ENCODE measurements around the gene SPECC1L.
"Not testable (repeated sequence)": the region's sequence is repeated elsewhere in the genome, so short reads cannot be mapped to it uniquely, and the experiment has no call there.

SPECC1L gene

DNA sequence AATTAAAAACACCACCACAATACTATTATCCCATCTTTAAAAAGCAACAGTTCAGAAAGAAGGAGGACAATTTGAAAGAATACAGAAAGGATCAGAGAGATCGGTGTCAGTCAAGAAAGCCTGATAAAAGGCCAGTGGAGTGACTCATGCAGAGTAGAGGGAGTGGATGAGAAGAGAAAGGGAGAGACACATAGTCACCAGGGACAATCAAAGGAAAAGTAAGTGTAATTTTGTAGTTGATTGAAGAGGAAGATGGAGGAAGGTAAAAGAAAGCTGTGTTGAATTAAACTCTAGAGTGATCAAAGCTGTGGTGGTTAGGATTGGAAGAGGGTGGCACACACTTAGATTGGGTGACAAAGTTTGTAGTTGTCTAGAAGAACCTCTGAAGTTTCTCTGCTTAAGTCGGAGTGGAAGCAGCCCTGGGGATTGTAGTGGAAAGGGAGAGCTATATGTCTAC lies 14.1 kb downstream of the SPECC1L start:
- TF ChIP-seq, protein P1, sequence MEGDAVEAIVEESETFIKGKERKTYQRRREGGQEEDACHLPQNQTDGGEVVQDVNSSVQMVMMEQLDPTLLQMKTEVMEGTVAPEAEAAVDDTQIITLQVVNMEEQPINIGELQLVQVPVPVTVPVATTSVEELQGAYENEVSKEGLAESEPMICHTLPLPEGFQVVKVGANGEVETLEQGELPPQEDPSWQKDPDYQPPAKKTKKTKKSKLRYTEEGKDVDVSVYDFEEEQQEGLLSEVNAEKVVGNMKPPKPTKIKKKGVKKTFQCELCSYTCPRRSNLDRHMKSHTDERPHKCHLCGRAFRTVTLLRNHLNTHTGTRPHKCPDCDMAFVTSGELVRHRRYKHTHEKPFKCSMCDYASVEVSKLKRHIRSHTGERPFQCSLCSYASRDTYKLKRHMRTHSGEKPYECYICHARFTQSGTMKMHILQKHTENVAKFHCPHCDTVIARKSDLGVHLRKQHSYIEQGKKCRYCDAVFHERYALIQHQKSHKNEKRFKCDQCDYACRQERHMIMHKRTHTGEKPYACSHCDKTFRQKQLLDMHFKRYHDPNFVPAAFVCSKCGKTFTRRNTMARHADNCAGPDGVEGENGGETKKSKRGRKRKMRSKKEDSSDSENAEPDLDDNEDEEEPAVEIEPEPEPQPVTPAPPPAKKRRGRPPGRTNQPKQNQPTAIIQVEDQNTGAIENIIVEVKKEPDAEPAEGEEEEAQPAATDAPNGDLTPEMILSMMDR (IDR thresholded peaks at IDR 0.05; ENCODE audit: low read depth, low read length): no peak
- DNase-seq (ENCODE audit: extremely low read depth, low read depth): no peak

DNA sequence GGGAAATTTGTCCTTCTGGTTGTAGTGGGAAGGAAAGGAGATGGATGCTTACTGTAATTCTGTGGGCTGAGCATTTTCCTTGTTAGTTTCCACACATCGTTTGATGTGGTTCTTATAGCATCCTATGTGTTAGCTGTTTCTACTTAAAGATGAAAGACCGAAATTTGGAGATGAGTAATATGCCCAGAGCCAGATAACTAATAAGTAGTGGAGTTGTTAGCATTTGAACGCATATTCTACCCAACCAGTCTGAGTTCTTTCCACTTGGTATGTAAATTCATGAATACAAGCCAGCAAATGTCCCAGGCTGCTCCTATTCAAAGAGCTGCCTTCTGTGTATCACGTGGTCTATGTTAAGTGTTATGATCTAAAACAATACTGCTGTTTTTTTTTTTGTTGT lies 14.6 kb downstream of the SPECC1L start:
- TF ChIP-seq, protein P1 (IDR thresholded peaks at IDR 0.05; ENCODE audit: low read depth, low read length): no peak
- no peak for DNase-seq (ENCODE audit: extremely low read depth, low read depth)

DNA sequence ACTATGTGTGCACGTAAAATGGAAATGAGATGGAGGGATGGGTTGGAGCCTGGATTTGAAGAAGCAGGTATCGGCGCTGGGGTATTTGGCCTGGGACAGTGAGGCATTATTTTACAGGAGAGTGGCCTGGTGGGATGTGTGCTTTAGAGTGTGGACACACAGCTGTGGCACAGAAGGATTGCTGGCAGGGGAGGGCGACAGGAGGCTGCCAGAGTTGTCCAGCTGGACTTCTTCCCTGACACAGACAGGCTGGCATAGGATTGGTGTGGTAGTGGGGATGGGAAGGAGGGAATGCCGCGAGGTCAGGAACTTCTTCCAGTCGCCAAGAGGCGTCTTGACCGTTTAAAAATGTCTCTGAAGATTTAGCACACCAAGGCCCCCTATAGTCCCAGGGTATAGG lies 16.6 kb downstream of the SPECC1L start:
- DNase-seq (ENCODE audit: extremely low read depth, low read depth): not testable (repeated sequence)

DNA sequence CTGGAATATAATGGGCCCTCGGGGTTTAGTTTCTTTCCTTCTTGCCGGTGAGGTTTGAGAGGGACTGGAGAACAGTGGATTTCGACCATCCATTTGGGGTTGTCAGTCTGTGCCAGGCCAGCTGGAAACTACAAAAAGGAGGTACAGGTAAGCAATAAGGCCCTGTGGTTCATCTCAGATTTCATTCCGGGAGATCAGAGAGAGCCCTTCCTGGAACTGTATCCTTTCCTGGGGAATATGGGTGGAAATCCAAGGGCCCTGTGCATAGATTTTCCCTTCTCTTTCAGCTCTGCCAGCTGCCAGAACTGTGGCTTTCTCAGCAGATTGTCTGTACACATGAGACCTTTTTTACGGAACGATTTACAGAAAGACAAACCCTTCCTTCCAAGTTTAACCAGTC lies 17.2 kb downstream of the SPECC1L start:
- DNase-seq (ENCODE audit: extremely low read depth, low read depth): not testable (repeated sequence)

DNA sequence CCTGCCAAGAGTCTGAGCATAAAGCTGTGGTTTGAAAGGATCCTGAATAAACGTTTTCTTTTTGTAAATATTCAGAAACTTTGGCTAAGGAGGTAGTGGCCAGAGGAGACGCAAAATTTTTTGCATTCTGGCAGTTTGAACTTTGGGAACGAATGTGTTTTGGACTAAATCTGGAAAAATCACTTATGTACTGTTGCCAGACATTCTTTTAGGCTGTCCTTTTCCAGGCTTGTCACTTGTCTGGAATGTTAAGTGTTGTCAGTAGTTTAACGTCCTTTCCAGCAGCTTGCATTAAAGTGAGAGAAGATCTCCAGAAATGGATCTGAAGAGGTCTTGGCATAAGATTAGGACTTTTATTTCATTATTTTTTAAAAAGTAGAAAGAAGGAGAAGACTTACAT lies 18.5 kb downstream of the SPECC1L start:
- TF ChIP-seq, protein P1 (IDR thresholded peaks at IDR 0.05; ENCODE audit: low read depth, low read length): no peak
- peak; percentile 64 for DNase-seq (ENCODE audit: extremely low read depth, low read depth)

DNA sequence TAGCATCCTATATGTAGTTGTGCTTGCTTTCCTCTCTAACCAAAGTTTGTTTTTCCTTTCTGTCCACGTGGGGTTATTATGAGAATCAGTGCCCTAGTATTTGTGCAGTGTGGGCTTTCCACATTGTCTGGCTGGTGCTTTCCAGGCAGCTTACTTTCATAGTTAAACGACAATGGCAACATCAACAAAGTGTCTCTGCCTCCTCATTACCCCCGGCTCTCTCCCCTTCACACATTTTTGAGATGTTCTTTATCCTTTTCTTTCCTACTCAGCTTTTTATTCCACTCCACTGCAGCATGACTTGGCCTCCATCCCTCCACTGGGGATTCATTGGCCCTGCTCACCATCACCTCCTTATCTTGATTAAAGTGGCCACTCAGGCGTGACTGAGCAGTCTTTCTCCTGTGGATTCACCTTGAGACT lies 19.1 kb downstream of the SPECC1L start:
- no peak for DNase-seq (ENCODE audit: extremely low read depth, low read depth)
- TF ChIP-seq, protein P1 (IDR thresholded peaks at IDR 0.05; ENCODE audit: low read depth, low read length): no peak

DNA sequence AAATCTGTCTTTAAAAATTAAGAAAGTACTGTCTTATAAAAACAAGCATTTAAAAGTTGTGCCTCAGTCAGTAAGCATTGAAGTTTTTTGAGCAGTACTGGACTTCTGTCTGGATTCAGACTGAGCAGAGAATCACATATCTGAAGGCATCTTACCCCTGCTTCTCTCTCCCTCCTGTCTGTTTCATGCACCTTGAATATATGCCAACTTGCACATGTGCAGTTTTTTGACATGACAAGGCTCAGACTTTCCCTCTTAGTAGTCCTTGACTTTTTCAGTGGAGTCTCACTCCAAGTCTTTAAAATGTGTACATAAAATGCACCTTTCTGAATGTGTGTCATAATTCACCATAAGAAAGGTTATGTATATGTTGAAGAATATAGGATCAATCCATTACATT lies 19.8 kb downstream of the SPECC1L start:
- DNase-seq (ENCODE audit: extremely low read depth, low read depth): no peak
- TF ChIP-seq, protein P1 (IDR thresholded peaks at IDR 0.05; ENCODE audit: low read depth, low read length): no peak

DNA sequence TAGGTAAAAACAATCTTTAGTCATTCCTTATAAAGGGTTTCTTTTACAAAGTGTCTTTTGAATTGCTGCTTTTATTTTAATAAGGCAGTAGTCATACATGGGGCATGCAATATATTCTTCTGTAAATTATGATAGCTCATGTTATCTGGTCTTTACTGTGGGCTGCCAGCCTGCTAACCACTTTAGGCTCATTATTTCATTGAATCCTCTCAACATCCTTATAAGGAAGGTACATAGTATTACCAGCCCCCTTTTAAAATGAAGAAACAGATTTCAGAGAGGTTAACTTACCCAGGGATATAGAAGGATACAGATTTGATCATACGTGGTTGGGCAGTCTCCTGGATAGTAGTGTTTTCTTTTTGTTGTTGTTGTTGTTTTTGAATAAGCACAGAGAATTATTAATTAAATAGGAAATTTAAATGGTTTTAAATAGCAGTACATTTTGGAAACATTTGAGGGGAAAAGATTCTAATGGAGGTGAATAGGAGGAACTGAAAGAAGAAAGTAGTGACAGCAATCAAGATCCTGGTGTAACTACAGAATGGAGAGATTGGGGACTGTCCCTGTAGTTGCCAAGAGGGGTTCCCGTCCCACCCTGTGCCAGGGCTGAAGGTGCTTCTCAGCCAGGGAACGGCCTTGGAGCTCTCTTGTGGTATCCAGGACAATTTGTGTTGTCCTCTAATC lies 21.0 kb downstream of the SPECC1L start:
- TF ChIP-seq, protein P1 (IDR thresholded peaks at IDR 0.05; ENCODE audit: low read depth, low read length): no peak
- DNase-seq (ENCODE audit: extremely low read depth, low read depth): no peak

DNA sequence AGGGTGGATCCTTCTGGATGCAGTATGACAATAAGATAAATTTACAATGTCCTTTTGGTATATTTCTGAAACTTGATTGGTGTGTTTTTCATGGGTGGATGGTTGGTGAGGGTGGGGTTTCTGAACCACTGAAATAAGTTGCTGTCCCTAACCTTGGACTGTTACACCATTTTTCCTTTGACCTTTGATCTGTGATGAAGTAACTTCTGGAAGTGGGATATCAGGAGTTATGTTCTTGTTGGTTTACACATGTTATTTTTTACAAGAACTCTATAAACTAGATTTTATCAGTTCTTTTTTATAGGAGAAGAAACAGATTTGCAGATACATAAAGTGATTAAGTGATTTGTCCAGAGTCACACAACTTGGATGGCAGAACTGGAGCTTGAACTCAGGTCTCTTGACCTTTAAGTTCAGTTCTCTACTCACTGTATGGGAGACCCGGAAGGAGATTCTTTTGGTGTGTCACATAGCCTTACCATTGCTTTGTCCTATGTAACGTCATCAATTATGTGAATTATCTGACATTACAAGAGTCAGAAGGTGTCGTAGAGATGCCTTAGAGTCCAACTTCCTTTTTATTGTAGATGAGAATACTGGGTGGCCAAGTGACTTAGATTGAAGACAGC lies 21.7 kb downstream of the SPECC1L start:
- not testable (repeated sequence) for DNase-seq (ENCODE audit: extremely low read depth, low read depth)

DNA sequence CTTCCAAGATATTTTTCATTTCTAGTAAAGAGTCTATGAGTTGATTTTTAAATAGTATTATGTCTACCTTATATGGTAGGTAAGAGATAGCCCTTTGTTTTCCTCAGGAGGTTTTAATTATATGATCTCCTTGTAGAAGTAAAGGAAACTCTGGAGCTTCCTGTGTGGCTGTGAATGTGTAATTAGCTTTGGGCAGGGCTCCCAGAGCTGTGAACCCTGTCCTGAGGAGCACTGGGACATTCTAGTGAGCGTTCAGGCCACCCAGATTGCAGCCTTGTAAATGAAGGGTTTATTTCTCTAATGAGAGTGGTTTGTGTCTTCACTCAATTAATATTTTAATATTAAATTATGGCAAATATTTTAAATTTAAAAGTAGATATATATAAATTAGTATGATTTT lies 24.3 kb downstream of the SPECC1L start:
- DNase-seq (ENCODE audit: extremely low read depth, low read depth): not testable (repeated sequence)

DNA sequence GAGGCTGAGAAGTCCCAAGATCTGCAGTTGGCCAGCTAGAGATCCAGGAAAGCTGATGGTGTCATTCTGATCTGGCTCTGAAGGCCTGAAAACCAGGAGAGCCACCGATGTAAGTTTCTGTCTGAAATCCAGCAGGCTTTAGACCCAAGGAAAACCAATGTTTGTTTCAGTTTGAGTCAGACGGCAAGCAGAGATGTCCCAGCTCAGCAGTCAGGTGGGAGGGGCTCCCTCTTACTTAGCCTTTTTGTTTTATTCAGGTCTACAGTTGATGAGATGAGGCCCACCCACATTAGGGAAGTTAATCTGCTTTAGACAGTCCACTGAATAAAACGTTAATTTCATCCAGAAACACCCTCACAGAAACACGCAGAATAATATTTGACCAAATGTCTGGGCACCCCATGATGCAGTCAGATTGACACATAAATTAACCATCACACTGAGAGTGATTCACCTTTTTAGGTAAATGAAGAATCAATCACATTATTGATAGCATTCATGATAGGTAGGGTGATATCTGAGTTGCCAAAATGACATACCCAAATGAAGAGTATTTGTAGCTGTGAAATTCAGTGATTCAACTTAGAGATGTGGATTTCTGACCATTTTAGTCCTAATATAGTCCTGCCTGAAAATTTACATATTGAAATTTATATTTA lies 28.0 kb downstream of the SPECC1L start:
- not testable (repeated sequence) for DNase-seq (ENCODE audit: extremely low read depth, low read depth)

DNA sequence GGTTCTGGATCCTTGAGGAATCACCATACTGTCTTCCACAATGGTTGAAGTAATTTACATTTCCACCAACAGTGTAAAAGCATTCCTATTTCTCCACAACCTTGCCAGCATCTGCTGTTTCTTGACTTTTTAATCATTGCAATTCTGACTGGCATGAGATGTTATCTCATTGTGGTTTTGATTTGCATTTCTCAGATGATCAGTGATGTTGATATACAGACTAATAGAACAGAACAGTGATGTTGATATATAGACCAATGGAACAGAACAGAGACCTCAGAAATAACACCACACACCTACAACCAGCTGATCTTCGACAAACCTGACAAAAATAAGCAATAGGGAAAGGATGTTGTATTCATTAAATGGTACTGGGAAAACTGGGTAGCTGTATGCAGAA lies 29.9 kb downstream of the SPECC1L start:
- not testable (repeated sequence) for DNase-seq (ENCODE audit: extremely low read depth, low read depth)
